ENCODE data around the gene PTPN20. TPM values are rescaled to one million over a fixed set of nuclear protein-coding genes. Genes with fewer than 3 reads are reported as not detected.

The PTPN20 gene
- total and polyA plus RNA-seq, 2 of the 4 experiments (the other 2 are of a cell fraction), result 0.14 TPM; not detected in 1

DNA sequence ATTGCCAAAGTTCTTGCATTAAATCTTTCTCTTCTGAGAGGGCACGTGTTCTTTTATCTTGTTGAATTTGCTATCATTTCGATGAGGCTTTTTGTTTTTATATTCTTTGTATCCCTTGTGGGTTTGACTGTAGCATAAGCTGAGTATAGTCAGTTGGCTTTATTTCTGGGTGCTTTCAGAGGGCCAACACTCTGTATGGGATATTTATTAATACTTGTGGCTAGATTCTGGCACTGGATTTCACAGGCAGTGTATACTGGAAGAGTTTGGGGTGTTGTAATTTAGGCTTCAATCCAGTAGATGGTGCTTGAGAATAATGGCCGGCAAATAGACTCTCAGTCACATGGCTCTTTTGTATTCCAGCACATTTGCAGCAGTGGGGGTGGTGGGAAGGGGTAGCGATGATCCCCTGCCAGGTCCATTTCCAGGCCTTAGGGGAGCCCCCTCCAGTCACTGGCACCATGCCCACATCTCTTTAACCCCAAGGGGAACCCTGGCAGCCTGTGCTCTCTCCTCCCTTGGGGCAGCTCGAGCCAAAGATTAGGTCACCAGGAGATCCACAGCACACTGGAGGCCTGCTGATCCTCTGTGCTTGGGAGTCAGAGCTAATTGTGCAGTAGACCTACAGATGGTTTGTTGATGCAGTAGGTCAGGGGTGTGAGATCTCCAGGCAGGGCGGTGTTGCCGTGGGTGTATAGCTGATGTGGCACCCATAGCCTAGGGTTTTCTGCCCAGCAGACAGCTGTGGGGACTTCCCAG lies 81.8 kb downstream of the PTPN20 start (continued):
- no peak for TF ChIP-seq RCOR1 (IDR thresholded peaks at IDR 0.05; ENCODE audit: insufficient replicate concordance, low read length)

DNA sequence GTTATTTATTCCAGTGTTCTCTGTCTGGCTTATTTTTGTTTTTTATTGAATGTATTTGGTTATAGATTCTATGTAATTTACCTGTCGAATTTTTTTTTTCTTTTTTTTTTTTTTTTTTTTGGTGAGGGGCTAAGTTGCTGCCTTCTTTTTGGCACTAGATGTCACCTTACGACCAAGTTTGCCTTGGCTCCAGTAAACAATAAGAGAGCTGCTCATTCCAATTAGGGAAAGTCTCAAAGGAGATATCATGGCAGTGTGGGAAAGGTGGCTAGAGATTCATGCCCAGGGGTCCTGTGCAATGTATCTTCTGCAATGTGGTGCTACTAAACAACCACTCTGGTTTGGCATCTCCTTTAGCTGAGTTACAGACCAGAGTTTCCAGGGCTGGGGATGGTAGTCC lies 84.0 kb downstream of the PTPN20 start:
- WGBS, 2 experiments (ENCODE audit: extremely low coverage in 2 of 2, insufficient read length in 1 of 2), result no CpG with 5 or more reads among the region's 2 CpGs
- no peak for ATAC-seq (ENCODE audit: low read depth)
- Histone ChIP-seq H3K9me3 (ENCODE audit: control insufficient read depth, insufficient read depth, low read length) (no peaks in the 10 kb centered on the region), H3K27ac (ENCODE audit: insufficient read depth, low read length) (no peak overlapping the region), H2BK20ac (ENCODE audit: low read depth, low read length) (no peak overlapping the region), H3K23ac (ENCODE audit: low read depth, low read length) (no peak overlapping the region), H2BK15ac (ENCODE audit: low read depth, low read length) (no peak overlapping the region), H3K18ac (ENCODE audit: low read depth, low read length) (no peak overlapping the region), H4K91ac (ENCODE audit: insufficient read depth, low read depth, low read length) (no peak overlapping the region), H3K27me3 (ENCODE audit: control insufficient read depth, insufficient read depth, low read length) (peaks cover 6% of the 10 kb centered on the region), H2AFZ (replicated peaks; ENCODE audit: low read length, poor library complexity) (no peak overlapping the region), H3K4ac (ENCODE audit: low read depth, low read length) (no peak overlapping the region), H4K5ac (ENCODE audit: low read depth, low read length) (no peak overlapping the region), H3K79me1 (ENCODE audit: low read depth in 1 of 2, low read length in 2 of 2) (no peaks in the 10 kb centered on the region), H3K56ac (ENCODE audit: extremely low read depth, insufficient read depth, low read length) (no peak overlapping the region), H3K4me3 (ENCODE audit: insufficient read depth, low read depth, low read length) (no peak overlapping the region), H4K20me1 (ENCODE audit: insufficient read depth, low read length) (no peaks in the 10 kb centered on the region), H2AK5ac (ENCODE audit: low read depth, low read length) (no peak overlapping the region), H2AK9ac (replicated peaks; ENCODE audit: low read depth, low read length, poor library complexity) (no peak overlapping the region), H3K14ac (replicated peaks; ENCODE audit: low read depth, low read length) (no peak overlapping the region), H3K4me2 (ENCODE audit: low read depth, low read length) (no peak overlapping the region), H4K8ac (ENCODE audit: low read depth in 2 of 2, low read length in 2 of 2) (no peak overlapping the region), H2BK120ac (ENCODE audit: low read depth, low read length) (no peak overlapping the region), H3K4me1 (ENCODE audit: control insufficient read depth, insufficient read depth, low read length) (peaks cover 3% of the 10 kb centered on the region; the same call in 1 of the 2 replicates), H3K9me1 (ENCODE audit: insufficient read depth, low read length) (no peaks in the 10 kb centered on the region), H3K9ac (ENCODE audit: low read depth, low read length) (no peak overlapping the region), H3K36me3 (ENCODE audit: control insufficient read depth, insufficient read depth, low read length) (no peaks in the 10 kb centered on the region), H2BK5ac (ENCODE audit: low read depth, low read length, poor library complexity, severe bottlenecking) (no peak overlapping the region)
- TF ChIP-seq RCOR1 (IDR thresholded peaks at IDR 0.05; ENCODE audit: insufficient replicate concordance, low read length) (no peak), CEBPB (IDR thresholded peaks at IDR 0.05; ENCODE audit: low read depth, low read length) (no peak), RAD21 (IDR thresholded peaks at IDR 0.05; ENCODE audit: low read length) (peak; percentile 21; the same call in 1 of the 2 replicates), MAFK (IDR thresholded peaks at IDR 0.05; ENCODE audit: low read depth, low read length) (no peak), BHLHE40 (IDR thresholded peaks at IDR 0.05; ENCODE audit: low read depth, low read length) (no peak)
- in situ Hi-C loops (cut with MboI; ENCODE audit: low sequenced_read_pairs) (no loop called here), intact Hi-C loops (cut with micrococcal nuclease) (loop anchor here (10.0 kb wide), 1 partner anchor 320 kb away; no protein-coding TSS in a partner anchor), dilution Hi-C loops (cut with HindIII; ENCODE audit: low sequenced_read_pairs, unreplicated experiment) (no loop called here)
- CTCF ChIA-PET, result interaction anchor here (3.7 kb wide), 1 partner anchor 317 kb away, joined by 14 read pairs; no protein-coding TSS in a partner anchor
- POLR2A ChIA-PET (ENCODE audit: unreplicated experiment), result no interaction called here
- no TSS peak for BruUV-seq (replicated peaks)
- DNase-seq, result no peak

Data from IMR-90 (cell line).